ENCODE results near the gene APOO. TPM values are rescaled to one million over a fixed set of nuclear protein-coding genes. Genes with fewer than 3 reads are reported as not detected.

APOO gene
- polyA plus RNA-seq, 1 donor from 2014 or later = 42.5 TPM

GRCh38 chrX:23845351-23845817 lies 62.4 kb downstream of the APOO start:
- Histone ChIP-seq H3K4me3 (ENCODE audit: low read length) (no peak overlapping the region), H3K4me2 (ENCODE audit: low read length) (no peak overlapping the region), H3K9me2 (ENCODE audit: insufficient read depth, low read length) (no peaks in the 10 kb centered on the region), H3K9ac (ENCODE audit: low read length) (no peak overlapping the region), H3K36me3 (ENCODE audit: insufficient read depth, low read length) (no peaks in the 10 kb centered on the region), H3K79me2 (replicated peaks; ENCODE audit: insufficient read depth, low read length) (no peaks in the 10 kb centered on the region), H4K20me1 (ENCODE audit: insufficient read depth) (no peaks in the 10 kb centered on the region), H3K27me3 (ENCODE audit: insufficient read depth, low read depth, low read length) (no peaks in the 10 kb centered on the region), H3K27ac (ENCODE audit: low read length) (no peak overlapping the region), H2AFZ (ENCODE audit: low read depth, low read length) (no peak overlapping the region), H3K9me3 (ENCODE audit: low read length) (no peaks in the 10 kb centered on the region), H3F3A (ENCODE audit: insufficient read depth, low read length, poor library complexity, severe bottlenecking) (no peaks in the 10 kb centered on the region)
- TF ChIP-seq CTCF (IDR thresholded peaks at IDR 0.05; ENCODE audit: poor library complexity, severe bottlenecking) (no peak), EP300 (conservative IDR thresholded peaks at IDR 0.05; ENCODE audit: poor library complexity, severe bottlenecking) (no peak), POLR2AphosphoS5 (IDR thresholded peaks at IDR 0.05) (no peak), REST (IDR thresholded peaks at IDR 0.05; ENCODE audit: borderline replicate concordance) (no peak), RAD21 (conservative IDR thresholded peaks at IDR 0.05) (no peak), SMC3 (conservative IDR thresholded peaks at IDR 0.05; ENCODE audit: poor library complexity) (no peak), EZH2 (IDR thresholded peaks at IDR 0.05; ENCODE audit: borderline replicate concordance, insufficient read depth, low read length, poor library complexity, severe bottlenecking) (no peak), TAF1 (IDR thresholded peaks at IDR 0.05; ENCODE audit: low read depth) (no peak), MXI1 (conservative IDR thresholded peaks at IDR 0.05; ENCODE audit: poor library complexity, severe bottlenecking) (no peak)

GRCh38 chrX:23844502-23845138 lies 63.1 kb downstream of the APOO start:
- Histone ChIP-seq H3F3A (ENCODE audit: insufficient read depth, low read length, poor library complexity, severe bottlenecking) (no peaks in the 10 kb centered on the region), H3K9ac (ENCODE audit: low read length) (no peak overlapping the region), H3K79me2 (replicated peaks; ENCODE audit: insufficient read depth, low read length) (no peaks in the 10 kb centered on the region), H3K9me2 (ENCODE audit: insufficient read depth, low read length) (no peaks in the 10 kb centered on the region), H3K9me3 (ENCODE audit: low read length) (no peaks in the 10 kb centered on the region), H3K27me3 (ENCODE audit: insufficient read depth, low read depth, low read length) (no peaks in the 10 kb centered on the region), H3K27ac (ENCODE audit: low read length) (no peak overlapping the region), H3K36me3 (ENCODE audit: insufficient read depth, low read length) (no peaks in the 10 kb centered on the region), H2AFZ (ENCODE audit: low read depth, low read length) (no peak overlapping the region), H4K20me1 (ENCODE audit: insufficient read depth) (no peaks in the 10 kb centered on the region), H3K4me2 (ENCODE audit: low read length) (no peak overlapping the region), H3K4me3 (ENCODE audit: low read length) (no peak overlapping the region)
- TF ChIP-seq POLR2AphosphoS5 (IDR thresholded peaks at IDR 0.05) = no peak
- TF ChIP-seq RAD21 (conservative IDR thresholded peaks at IDR 0.05) = no peak
- TF ChIP-seq REST (IDR thresholded peaks at IDR 0.05; ENCODE audit: borderline replicate concordance) = no peak
- no peak for TF ChIP-seq SMC3 (conservative IDR thresholded peaks at IDR 0.05; ENCODE audit: poor library complexity)
- TF ChIP-seq EP300 (conservative IDR thresholded peaks at IDR 0.05; ENCODE audit: poor library complexity, severe bottlenecking) = no peak
- no peak for TF ChIP-seq EZH2 (IDR thresholded peaks at IDR 0.05; ENCODE audit: borderline replicate concordance, insufficient read depth, low read length, poor library complexity, severe bottlenecking)
- TF ChIP-seq TAF1 (IDR thresholded peaks at IDR 0.05; ENCODE audit: low read depth) = no peak
- no peak for TF ChIP-seq MXI1 (conservative IDR thresholded peaks at IDR 0.05; ENCODE audit: poor library complexity, severe bottlenecking)
- TF ChIP-seq CTCF (IDR thresholded peaks at IDR 0.05; ENCODE audit: poor library complexity, severe bottlenecking) = no peak

Measured in neural cell (in vitro differentiated cells).